SK-N-DZ (cell line): Measurements from ENCODE around the gene GSTM3.
"Not testable (repeated sequence)": the region's sequence is repeated elsewhere in the genome, so short reads cannot be mapped to it uniquely, and the experiment has no call there.

Experiments used
- DNase-seq: peaks from one replicate; pipeline ENCODE4 v3.0.0-alpha.2; 2015; ENCODE audit warnings: low spot score

GSTM3 gene

DNA sequence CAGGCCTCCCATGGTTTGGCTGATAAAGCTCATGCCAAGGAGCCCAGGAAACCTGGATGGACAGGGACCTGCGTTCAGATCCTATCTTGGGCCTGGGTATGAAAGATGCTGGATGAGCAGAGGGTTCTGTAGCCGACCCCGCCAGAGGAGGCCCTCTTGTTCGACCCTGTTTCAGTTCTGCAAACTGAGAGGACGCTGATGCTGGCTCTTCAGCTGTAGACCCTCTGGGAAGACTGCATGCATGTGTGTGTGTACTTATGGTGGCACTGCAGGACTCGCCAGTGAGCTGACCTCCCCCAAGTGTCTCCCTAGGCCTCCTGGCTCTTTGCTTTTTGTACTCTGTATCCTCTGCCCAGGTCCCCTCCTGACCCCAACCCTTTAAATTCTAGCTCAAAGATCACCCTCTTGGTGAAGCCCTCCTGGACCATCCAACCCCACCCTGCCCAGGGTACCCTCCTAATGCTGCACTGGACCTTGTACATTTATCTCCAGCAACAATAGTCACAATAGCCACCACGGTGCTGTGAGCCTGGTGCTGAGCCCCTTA lies 21.3 kb upstream of the GSTM3 start:
- DNase-seq: no peak

DNA sequence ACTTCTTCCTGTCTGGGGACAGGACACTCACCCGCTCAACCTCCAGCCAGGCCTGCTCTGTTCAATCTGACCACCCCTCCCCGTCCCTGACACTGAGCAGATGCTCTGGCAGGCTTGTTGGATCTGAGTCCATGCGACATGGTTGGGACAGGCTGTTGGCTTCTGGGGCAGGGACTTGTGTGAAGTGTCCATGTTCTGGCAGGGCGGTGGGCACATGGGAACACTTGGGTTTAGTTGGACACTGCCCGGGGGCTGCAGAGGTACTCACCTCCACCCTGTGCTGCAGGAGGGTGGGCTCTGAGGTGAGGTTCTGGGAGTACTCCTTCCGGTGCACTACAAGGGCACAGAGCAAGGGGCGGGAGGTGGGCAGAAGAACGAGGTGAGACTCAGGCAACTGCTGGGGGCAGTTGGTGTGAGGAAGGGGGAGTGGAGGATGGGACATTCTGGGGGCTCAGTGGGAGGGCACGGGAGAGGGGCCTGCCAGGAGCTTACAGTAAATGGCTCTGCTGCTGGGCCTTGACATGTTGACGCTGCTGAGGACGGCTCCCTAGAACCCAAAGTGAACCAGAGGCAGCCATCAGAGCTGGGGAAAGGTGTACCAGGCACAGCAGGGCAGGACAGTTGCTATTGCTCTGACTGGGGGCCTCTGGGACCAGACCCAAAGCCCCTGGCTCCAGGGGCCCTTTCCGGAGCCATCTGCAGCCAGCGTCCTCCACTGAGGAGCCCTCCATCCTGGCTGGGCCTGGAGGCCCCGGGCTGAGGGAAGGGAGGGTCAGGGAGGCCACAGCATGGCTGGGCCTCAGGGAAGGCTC lies 20.6 kb upstream of the GSTM3 start:
- DNase-seq: peak; percentile 91

DNA sequence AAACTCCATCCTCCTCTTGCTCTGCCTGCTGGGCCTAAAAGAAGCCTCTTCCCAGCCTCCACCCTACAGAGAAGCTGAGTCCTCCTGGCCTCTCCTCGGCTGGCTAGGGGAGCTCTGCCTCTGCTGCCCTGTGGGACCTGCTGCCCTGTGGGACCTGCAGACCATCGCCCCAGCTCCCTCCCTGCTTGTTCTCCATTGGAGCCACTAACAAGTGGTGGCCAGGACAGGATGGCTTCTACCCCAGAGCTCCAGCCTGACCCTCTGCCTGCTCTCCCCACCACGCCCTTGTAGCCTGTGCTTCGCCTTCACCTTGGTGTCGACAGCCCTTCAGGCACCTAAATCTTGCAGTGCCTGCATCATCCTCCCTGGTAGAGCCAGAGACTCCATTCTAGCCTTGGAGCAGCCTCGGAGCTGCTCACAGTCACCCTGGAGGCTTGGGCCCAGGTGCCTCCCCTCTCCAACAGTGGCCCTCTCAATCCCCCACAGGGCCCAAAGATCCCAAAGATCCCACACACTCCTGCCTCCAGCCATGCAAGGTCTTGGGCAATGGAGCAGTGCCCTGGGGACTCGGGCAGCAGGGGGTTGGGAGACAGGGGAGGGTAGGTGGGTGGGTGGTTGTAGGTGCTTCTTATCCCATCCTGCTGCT lies 19.9 kb upstream of the GSTM3 start:
- DNase-seq: peak; percentile 47

DNA sequence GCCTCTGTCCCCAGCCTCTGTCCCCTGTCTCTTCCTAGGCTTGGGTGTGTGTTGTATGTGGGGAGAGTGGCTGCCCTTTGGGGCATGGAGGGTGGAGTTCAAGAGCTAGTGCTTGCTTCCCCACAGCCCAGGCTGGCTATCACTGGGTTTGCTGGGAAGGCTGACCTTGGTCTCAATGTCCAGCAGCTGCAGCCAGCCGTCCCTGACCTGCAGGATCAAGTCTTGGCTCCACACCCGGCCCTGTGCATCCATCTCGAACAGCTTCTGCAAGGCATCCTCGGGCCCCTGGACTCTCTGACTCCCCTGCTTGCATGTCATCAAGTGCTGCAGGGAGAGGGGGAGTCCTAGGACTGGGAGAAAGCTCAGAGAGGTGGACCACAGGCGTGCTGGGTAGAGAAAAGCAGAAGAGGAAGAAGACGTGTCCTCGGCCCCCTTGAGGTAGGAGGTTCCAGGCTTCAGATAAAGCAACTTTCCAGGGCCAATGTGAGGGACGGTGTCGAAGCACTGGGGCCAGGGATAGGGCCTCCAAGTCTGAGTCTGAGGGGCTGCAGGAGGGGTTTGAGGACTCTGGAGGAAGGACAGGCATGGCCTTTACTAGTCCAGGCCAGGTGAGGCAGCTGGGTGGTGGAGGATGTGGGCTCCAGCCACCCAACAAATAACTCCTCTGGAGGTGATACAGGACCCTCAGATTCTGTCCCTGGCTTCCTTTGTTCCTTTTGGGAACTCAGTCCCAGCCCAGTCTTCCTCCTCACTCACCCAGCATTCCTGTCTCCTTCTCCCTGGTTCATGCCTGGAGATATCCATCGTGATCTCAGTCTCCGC lies 18.9 kb upstream of the GSTM3 start:
- no peak for DNase-seq

GRCh38 chr1:109757936-109758786 lies 17.3 kb upstream of the GSTM3 start:
- no peak for DNase-seq

- no peak for DNase-seq
These were observed 16.1 kb upstream of the GSTM3 start for GRCh38 chr1:109756848-109757521.

DNA sequence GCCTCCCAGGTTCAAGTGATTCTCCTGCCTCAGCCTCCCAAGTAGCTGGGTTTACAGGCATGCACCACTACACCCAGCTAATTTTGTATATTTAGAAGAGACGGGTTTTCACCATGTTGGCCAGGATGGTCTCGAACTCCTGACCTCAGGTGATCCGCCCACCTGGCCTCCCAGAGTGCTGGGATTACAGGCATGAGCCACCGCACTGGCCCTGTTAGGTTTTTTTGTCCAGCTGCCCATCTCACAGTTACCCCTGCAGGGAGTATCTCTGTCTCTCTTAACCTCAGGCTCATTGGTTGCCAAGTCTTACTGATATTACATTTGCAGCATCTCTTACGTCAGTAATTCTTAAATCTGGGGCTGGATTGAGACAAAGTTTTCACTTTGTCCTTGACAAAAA lies 15.5 kb upstream of the GSTM3 start:
- not testable (repeated sequence) for DNase-seq

- no peak for DNase-seq
These were observed 13.9 kb upstream of the GSTM3 start for GRCh38 chr1:109754738-109755137.

DNA sequence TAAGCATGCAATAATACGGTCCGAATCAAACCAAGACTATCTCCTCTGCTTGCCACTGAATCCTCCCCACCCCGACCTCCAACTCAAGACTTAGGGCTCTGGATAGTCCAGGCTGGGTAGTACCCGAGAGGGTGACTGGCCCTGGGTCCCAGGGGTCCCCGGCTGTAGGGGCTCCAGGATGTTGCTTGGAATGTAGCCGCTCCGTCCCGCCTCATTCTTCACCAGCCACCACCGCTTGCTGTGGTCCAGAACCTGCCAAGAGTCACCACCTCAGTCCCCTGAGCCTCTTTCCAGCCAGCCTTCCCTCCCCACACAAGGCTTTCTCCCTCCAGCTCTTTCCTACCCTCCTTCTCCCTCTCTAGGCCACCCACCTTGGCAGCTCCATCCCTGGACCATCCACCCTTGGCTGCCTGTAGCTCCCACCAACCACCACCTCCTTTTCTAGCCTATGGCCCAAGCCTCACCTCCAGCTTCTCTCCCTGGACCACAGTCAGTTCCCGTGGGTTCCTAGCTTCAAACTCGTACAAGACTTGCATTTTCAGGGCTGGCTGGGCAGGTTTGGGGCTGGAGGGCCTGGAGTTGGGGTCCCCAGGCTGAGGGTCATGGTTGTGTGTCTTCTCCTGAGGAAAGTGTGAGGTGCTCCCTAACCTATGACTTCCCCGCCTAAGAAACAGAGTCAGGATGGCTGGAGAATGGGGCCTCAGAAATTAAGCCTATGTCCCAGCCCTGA lies 10.9 kb upstream of the GSTM3 start:
- DNase-seq: no peak

DNA sequence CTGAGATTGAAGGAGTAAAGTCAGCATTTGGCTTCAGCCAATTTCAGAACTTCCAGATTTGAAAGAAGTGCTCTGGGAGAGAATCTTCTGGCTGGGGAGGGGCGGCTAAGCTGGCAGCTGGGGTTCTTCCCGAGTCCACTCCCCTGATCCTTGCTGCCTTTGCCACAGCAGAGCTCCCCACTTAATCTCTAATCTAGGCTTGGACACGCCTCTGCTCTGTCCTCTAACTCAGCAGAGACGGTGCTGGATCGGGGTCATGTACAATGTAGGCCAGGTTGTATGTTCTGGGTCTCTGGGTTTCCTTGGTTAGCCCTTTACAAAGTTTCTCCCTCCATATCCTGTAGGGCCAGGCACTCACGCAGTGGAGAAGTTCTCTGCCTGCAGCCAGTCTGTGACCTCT lies 10.1 kb upstream of the GSTM3 start:
- no peak for DNase-seq

DNA sequence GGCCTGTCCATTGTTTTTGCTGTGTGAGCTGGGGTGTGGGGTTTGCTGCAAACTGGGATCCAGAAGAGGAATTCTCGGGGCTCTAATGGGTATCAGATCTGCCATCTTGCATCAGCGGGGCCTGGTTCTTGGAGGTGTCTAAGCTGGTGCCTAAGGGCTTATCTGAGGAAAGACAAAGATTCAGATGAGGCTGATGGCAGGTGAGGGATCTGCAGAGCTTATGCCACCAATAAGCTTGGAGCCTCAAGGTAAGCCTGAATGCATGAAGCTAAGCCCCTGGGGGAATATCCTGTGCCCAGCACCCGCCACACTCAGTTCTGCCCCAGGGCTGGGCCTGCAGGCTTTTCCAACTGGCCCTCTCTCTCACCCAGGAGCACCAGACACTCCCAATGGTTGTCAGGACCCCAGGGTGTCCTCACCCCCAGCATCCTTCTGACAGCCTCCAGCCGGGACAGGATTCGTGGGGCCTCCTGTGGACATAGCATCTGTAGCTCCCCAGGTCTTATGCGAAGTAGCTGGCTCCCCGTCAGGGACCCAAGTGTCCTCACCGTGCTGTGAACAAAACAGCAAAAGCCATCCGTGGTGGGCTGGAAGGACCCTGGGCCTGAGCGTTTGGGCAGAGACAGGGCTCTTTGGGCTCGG lies 9.5 kb upstream of the GSTM3 start:
- DNase-seq: no peak

DNA sequence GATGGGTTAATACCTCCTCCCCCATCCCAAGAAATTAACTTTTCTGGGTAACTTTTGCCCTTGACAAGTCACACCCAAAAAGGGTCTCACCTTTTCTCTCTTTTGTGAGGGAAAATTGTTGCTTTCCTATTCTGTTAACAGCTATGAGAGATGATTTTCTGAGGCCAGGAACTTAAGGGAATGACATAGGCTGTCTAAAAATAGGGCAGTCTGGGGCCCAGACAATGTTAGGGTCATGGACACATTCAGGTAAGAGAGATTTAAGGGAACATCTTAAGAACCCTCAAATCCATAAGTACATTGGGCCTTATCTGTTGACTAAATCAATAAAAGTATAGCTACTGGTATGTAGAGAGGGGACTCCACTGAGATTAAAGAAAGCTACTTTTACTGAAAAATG lies 8.4 kb upstream of the GSTM3 start:
- no peak for DNase-seq

- DNase-seq: not testable (repeated sequence)
These were observed 7.5 kb upstream of the GSTM3 start for GRCh38 chr1:109748311-109748710.

GRCh38 chr1:109739738-109740614 lies 862 bp downstream of the GSTM3 start:
- peak; percentile 81 for DNase-seq

DNA sequence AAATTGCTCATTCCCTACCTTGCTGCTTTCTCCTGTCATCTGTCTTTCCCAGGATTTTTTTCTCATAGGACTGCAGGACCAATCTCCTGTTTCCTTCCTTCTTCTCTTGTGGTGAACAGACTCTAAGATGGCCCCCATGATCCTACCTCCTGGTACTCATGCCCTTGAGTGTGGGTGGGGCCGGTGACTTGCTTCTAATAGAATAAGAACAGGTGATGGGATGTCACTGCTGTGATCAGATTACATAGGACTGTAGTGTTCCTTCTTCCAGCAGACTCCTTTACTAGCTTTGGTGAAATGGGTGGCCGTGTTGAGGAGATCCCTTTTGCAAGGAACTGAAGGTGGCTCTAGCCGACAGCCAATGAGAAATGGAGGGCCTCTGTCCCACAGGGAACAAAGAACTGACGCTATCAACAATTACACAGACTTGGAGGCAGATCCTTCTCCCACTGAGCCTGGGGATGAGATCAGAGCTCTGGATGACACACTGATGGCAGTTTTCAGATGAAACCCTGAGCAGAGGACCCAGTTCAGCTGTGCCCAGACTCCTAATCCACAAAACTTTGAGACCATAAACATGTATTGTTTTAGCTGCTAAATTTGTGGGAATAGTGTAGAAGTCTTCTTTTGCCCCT lies 7.5 kb downstream of the GSTM3 start:
- no peak for DNase-seq

GRCh38 chr1:109732390-109732881 lies 8.4 kb downstream of the GSTM3 start:
- DNase-seq: no peak

GRCh38 chr1:109730666-109731065 lies 10.2 kb downstream of the GSTM3 start:
- DNase-seq: no peak

DNA sequence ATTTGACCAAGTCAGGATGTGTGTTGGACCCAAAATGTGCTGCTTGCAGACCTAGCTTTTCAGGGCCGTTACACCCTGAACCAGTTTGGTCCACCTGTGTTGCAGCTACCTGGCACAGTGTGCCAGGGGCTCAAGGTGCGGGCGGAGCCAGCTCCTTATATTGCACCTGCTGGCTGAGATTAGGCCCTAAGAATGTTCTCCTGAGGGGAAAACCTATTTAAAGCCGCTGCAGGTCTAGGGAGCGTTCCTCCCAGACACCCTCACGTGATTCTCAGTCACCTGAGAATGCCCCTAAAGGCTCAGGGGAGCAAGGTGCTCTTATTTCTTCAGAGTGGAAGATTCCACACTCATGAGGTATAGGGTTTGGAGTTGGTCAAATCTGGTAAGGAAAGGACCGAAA lies 12.0 kb downstream of the GSTM3 start:
- DNase-seq: no peak
